GM23248 (cell line): ENCODE measurements around the gene IGLON5.

ENCODE experiments used
- EZH2 ChIP-seq: fragments of 200-600 bp; sonication (generic); IDR thresholded peaks from 2 replicates; pipeline ENCODE4 v1.6.1; 2018; ENCODE audit warnings: antibody characterized with exemption, mild to moderate bottlenecking; ENCODE audit not compliant: insufficient read depth, poor library complexity, severe bottlenecking
- EZH2phosphoT487 ChIP-seq: fragments of 200-600 bp; sonication (generic); IDR thresholded peaks from 2 replicates; pipeline ENCODE4 v1.6.1; 2018; ENCODE audit warnings: antibody characterized with exemption, moderate library complexity, mild to moderate bottlenecking, low read depth; ENCODE audit not compliant: insufficient read depth

DNA sequence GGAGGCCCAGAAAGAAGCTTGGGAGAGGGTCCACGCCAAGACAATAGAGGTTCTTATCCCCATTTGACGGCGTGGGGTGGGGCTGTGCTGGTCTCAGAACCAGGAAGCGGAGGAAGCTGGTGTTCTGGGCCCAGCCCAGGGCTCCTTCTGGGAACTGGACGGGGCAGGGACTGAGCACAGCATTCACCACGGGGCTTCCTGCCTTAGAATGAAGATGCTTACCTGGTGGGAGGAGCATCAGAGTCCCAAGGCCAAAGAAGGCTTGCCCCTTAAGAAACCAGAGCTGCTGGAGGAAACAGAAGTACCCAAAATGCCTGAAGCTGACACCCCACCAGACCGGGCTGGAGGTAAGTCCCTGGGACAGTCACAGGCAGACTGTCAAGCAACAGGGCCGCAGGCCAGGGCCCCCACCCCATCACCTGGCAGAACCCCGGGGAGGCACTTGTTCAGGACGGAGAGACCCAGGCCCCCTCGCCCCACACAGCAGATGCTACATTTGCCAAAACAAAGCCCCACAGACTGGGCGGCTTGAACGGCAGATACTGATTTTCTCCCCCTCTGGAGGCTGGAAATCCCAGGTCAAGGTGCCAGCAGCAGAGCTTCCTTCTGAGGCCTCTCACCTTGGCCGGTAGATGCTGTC is 17.8 kb upstream of the IGLON5 start:
- TF ChIP-seq EZH2 (no peak), EZH2phosphoT487 (no peak)
